SK-N-SH (cell line): ENCODE data around the gene CLEC16A.

Experiments used
- SMC3 ChIP-seq: IDR thresholded peaks from 2 replicates; pipeline ENCODE4 v1.6.1; 2012; ENCODE audit warnings: low read depth, low read length, improper control_type of control experiment
- TF ChIP-seq, protein P1 (sequence below): fragments of 200-600 bp; sonication (generic); IDR thresholded peaks from 2 replicates; pipeline ENCODE4 v1.6.1; 2017; ENCODE audit warnings: antibody characterized with exemption, mild to moderate bottlenecking, moderate library complexity
- TF ChIP-seq, protein P2 (sequence below): IDR thresholded peaks from 2 replicates; pipeline ENCODE4 v1.6.1; 2012; ENCODE audit warnings: mild to moderate bottlenecking, low read depth, low read length, moderate library complexity

DNA sequence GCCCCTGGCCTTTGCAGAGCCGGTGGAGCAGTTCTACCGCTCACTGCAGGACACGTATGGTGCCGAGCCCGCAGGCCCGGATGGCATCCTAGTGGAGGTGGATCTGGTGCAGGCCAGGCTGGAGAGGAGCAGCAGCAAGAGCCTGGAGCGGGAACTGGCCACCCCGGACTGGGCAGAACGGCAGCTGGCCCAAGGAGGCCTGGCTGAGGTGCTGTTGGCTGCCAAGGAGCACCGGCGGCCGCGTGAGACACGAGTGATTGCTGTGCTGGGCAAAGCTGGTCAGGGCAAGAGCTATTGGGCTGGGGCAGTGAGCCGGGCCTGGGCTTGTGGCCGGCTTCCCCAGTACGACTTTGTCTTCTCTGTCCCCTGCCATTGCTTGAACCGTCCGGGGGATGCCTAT, 37.9 kb upstream of the CLEC16A start:
- no peak for TF ChIP-seq SMC3
- TF ChIP-seq, protein P1, sequence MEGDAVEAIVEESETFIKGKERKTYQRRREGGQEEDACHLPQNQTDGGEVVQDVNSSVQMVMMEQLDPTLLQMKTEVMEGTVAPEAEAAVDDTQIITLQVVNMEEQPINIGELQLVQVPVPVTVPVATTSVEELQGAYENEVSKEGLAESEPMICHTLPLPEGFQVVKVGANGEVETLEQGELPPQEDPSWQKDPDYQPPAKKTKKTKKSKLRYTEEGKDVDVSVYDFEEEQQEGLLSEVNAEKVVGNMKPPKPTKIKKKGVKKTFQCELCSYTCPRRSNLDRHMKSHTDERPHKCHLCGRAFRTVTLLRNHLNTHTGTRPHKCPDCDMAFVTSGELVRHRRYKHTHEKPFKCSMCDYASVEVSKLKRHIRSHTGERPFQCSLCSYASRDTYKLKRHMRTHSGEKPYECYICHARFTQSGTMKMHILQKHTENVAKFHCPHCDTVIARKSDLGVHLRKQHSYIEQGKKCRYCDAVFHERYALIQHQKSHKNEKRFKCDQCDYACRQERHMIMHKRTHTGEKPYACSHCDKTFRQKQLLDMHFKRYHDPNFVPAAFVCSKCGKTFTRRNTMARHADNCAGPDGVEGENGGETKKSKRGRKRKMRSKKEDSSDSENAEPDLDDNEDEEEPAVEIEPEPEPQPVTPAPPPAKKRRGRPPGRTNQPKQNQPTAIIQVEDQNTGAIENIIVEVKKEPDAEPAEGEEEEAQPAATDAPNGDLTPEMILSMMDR: no peak
- TF ChIP-seq, protein P2, sequence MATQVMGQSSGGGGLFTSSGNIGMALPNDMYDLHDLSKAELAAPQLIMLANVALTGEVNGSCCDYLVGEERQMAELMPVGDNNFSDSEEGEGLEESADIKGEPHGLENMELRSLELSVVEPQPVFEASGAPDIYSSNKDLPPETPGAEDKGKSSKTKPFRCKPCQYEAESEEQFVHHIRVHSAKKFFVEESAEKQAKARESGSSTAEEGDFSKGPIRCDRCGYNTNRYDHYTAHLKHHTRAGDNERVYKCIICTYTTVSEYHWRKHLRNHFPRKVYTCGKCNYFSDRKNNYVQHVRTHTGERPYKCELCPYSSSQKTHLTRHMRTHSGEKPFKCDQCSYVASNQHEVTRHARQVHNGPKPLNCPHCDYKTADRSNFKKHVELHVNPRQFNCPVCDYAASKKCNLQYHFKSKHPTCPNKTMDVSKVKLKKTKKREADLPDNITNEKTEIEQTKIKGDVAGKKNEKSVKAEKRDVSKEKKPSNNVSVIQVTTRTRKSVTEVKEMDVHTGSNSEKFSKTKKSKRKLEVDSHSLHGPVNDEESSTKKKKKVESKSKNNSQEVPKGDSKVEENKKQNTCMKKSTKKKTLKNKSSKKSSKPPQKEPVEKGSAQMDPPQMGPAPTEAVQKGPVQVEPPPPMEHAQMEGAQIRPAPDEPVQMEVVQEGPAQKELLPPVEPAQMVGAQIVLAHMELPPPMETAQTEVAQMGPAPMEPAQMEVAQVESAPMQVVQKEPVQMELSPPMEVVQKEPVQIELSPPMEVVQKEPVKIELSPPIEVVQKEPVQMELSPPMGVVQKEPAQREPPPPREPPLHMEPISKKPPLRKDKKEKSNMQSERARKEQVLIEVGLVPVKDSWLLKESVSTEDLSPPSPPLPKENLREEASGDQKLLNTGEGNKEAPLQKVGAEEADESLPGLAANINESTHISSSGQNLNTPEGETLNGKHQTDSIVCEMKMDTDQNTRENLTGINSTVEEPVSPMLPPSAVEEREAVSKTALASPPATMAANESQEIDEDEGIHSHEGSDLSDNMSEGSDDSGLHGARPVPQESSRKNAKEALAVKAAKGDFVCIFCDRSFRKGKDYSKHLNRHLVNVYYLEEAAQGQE: no peak
